Gastroesophageal sphincter (tissue), 3 donors: ENCODE measurements around the gene SRPRA.

ENCODE experiments used
- CTCF ChIP-seq, 4 experiments: fragments of 200-600 bp in 2 of 4; fragments of 450-650 bp in 2 of 4; sonication (generic) in 1 of 4; IDR thresholded peaks; one replicate each; pipeline ENCODE4 v1.5.1; 2017 to 2019; ENCODE audit warnings: antibody characterized with exemption in 4 of 4, mild to moderate bottlenecking in 2 of 4, moderate library complexity in 2 of 4
- EP300 ChIP-seq: sonication (generic); formaldehyde crosslinking; IDR thresholded peaks from one replicate; pipeline ENCODE4 v1.6.1; 2017; ENCODE audit warnings: antibody characterized with exemption, mild to moderate bottlenecking
- POLR2A ChIP-seq, 2 donors: fragments of 450-650 bp; IDR thresholded peaks; one replicate each; pipeline ENCODE4 v1.6.1; 2017; ENCODE audit warnings: antibody characterized with exemption in 2 of 2, mild to moderate bottlenecking in 2 of 2, moderate library complexity in 1 of 2
- POLR2AphosphoS5 ChIP-seq: sonication (generic); formaldehyde crosslinking; IDR thresholded peaks from one replicate; pipeline ENCODE4 v1.6.1; 2017; ENCODE audit warnings: antibody characterized with exemption

- TF ChIP-seq CTCF (IDR thresholded peaks at IDR 0.05) (no peak), POLR2A (IDR thresholded peaks at IDR 0.05) (no peak), EP300 (no peak), POLR2AphosphoS5 (no peak)
Observed at GRCh38 chr11:126267650-126268049, 1.0 kb downstream of the SRPRA start.
